ENCODE data around the gene PHACTR3.

Gene PHACTR3

GRCh38 chr20:59632541-59633113 is 28.3 kb downstream of the PHACTR3 start:
- H3K4me3 ChIP-seq (ENCODE audit: low read length): no peak overlapping the region
- no peak for DNase-seq (ENCODE audit: low read depth, low spot score)

GRCh38 chr20:59633656-59634251 is 29.4 kb downstream of the PHACTR3 start:
- H3K4me3 ChIP-seq (ENCODE audit: low read length): no peak overlapping the region
- DNase-seq (ENCODE audit: low read depth, low spot score): no peak

GRCh38 chr20:59634435-59635005 is 30.2 kb downstream of the PHACTR3 start:
- H3K4me3 ChIP-seq (ENCODE audit: low read length): no peak overlapping the region
- no peak for DNase-seq (ENCODE audit: low read depth, low spot score)

- H3K4me3 ChIP-seq (ENCODE audit: low read length): no peak overlapping the region
- no peak for DNase-seq (ENCODE audit: low read depth, low spot score)
Observed at GRCh38 chr20:59636766-59637370, 32.5 kb downstream of the PHACTR3 start.

GRCh38 chr20:59640267-59640666 is 35.9 kb downstream of the PHACTR3 start:
- H3K4me3 ChIP-seq (ENCODE audit: low read length): no peak overlapping the region

GRCh38 chr20:59643615-59644061 is 39.3 kb downstream of the PHACTR3 start:
- no peak for DNase-seq (ENCODE audit: low read depth, low spot score)

More at GRCh38 chr20:59640267-59640666, 35.9 kb downstream of the PHACTR3 start:
- no peak for DNase-seq (ENCODE audit: low read depth, low spot score)

GRCh38 chr20:59644371-59644939 is 40.1 kb downstream of the PHACTR3 start:
- DNase-seq (ENCODE audit: low read depth, low spot score): no peak
- no peak overlapping the region for H3K4me3 ChIP-seq (ENCODE audit: low read length)

More at GRCh38 chr20:59643615-59644061, 39.3 kb downstream of the PHACTR3 start:
- H3K4me3 ChIP-seq (ENCODE audit: low read length): no peak overlapping the region

GRCh38 chr20:59645271-59645670 is 40.9 kb downstream of the PHACTR3 start:
- no peak for DNase-seq (ENCODE audit: low read depth, low spot score)
- H3K4me3 ChIP-seq (ENCODE audit: low read length): no peak overlapping the region

GRCh38 chr20:59645761-59646171 is 41.4 kb downstream of the PHACTR3 start:
- no peak overlapping the region for H3K4me3 ChIP-seq (ENCODE audit: low read length)
- no peak for DNase-seq (ENCODE audit: low read depth, low spot score)

GRCh38 chr20:59646487-59646886 is 42.1 kb downstream of the PHACTR3 start:
- no peak overlapping the region for H3K4me3 ChIP-seq (ENCODE audit: low read length)
- no peak for DNase-seq (ENCODE audit: low read depth, low spot score)

- DNase-seq (ENCODE audit: low read depth, low spot score): no peak
Observed at GRCh38 chr20:59647271-59647670, 42.9 kb downstream of the PHACTR3 start.

GRCh38 chr20:59648466-59649070 is 44.2 kb downstream of the PHACTR3 start:
- no peak for DNase-seq (ENCODE audit: low read depth, low spot score)
- H3K4me3 ChIP-seq (ENCODE audit: low read length): no peak overlapping the region

More at GRCh38 chr20:59647271-59647670, 42.9 kb downstream of the PHACTR3 start:
- H3K4me3 ChIP-seq (ENCODE audit: low read length): no peak overlapping the region

- H3K4me3 ChIP-seq (ENCODE audit: low read length): no peak overlapping the region
- DNase-seq (ENCODE audit: low read depth, low spot score): no peak
Observed at GRCh38 chr20:59650418-59650817, 46.1 kb downstream of the PHACTR3 start.

GRCh38 chr20:59652381-59652780 is 48.0 kb downstream of the PHACTR3 start:
- no peak for DNase-seq (ENCODE audit: low read depth, low spot score)
- no peak overlapping the region for H3K4me3 ChIP-seq (ENCODE audit: low read length)

- H3K4me3 ChIP-seq (ENCODE audit: low read length): no peak overlapping the region
- no peak for DNase-seq (ENCODE audit: low read depth, low spot score)
Observed at GRCh38 chr20:59656417-59656816, 52.1 kb downstream of the PHACTR3 start.

GRCh38 chr20:59657459-59658046 is 53.2 kb downstream of the PHACTR3 start:
- no peak for DNase-seq (ENCODE audit: low read depth, low spot score)
- no peak overlapping the region for H3K4me3 ChIP-seq (ENCODE audit: low read length)

GRCh38 chr20:59660471-59660870 is 56.1 kb downstream of the PHACTR3 start:
- H3K4me3 ChIP-seq (ENCODE audit: low read length): no peak overlapping the region
- DNase-seq (ENCODE audit: low read depth, low spot score): no peak

GRCh38 chr20:59661153-59661552 is 56.8 kb downstream of the PHACTR3 start:
- no peak for DNase-seq (ENCODE audit: low read depth, low spot score)
- no peak overlapping the region for H3K4me3 ChIP-seq (ENCODE audit: low read length)

GRCh38 chr20:59661621-59662020 is 57.3 kb downstream of the PHACTR3 start:
- H3K4me3 ChIP-seq (ENCODE audit: low read length): no peak overlapping the region
- no peak for DNase-seq (ENCODE audit: low read depth, low spot score)
